GM19193 (cell line): ENCODE data around the gene KATNAL2.

ENCODE experiments used
- POLR2A ChIP-seq: IDR thresholded peaks from 4 replicates; pipeline ENCODE4 v1.6.1; 2011; ENCODE audit not compliant: insufficient read depth, insufficient read length; ENCODE audit errors: extremely low read depth

KATNAL2 gene

DNA sequence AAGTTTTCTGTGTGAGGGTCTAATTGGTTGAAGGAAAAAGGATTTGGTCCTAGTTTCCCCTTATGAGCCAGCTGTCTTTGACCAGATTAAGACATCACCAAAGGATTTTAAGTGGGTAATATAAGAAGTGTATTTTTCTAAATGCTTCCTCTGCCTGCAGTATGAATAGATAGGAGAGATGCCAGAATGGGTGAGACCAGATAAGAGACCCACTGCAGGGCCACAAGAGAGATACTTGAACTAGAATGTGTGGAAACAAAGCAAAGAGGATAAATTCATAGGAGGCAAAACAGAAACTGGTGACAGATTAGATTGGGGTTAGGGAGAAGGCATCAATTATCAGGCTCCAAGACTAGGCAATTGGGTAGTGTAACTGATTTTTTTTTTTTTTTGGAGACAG, 234.0 kb downstream of the KATNAL2 start:
- no peak for TF ChIP-seq POLR2A
